ENCODE results near the gene COL27A1. TPM values are rescaled to one million over a fixed set of nuclear protein-coding genes. Genes with fewer than 3 reads are reported as not detected.

The COL27A1 gene
- total and polyA plus RNA-seq, 2 donors (not counting 3 experiments of a cell fraction or from before 2014, with no cell fraction given), result 14.7 to 49.1 TPM

DNA sequence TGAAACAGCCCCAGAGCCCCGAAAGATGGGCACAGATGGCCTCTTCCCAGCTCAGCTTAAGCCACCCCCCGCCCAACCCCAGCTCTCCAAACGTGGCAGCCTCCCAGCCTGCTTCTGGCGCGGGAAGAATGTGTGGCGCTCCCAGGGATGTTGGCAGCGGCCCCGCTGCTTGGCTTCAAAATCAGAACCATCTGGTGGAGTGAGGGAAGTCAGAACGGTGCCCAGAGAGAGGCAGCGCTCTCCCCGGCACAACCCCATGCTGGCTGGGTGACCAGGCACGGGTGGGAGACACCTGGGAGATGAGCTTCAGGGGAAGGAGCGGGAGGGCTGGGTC lies 94.9 kb downstream of the COL27A1 start:
- Histone ChIP-seq H3K27me3 (ENCODE audit: control insufficient read depth in 2 of 2, insufficient read depth in 2 of 2, low read length in 2 of 2) (no peaks in the 10 kb centered on the region), H3K27ac (ENCODE audit: insufficient read depth, low read depth, low read length) (no peak overlapping the region), H3K9me3 (replicated peaks; ENCODE audit: control insufficient read depth, insufficient read depth, low read length) (no peaks in the 10 kb centered on the region), H3K9me1 (replicated peaks; ENCODE audit: control insufficient read depth, extremely low read depth, insufficient read depth, low read length) (no peaks in the 10 kb centered on the region), H3K4me2 (ENCODE audit: insufficient read depth, low read length) (no peak overlapping the region), H3K36me3 (ENCODE audit: control insufficient read depth in 2 of 2, extremely low read depth in 1 of 2, insufficient read depth in 2 of 2, low read length in 2 of 2) (no peaks in the 10 kb centered on the region), H4K20me1 (replicated peaks; ENCODE audit: control insufficient read depth, extremely low read depth, insufficient read depth, low read length) (no peaks in the 10 kb centered on the region), H3K4me1 (ENCODE audit: control insufficient read depth, extremely low read depth, insufficient read depth, low read length) (no peaks in the 10 kb centered on the region), H3K4me3 (replicated peaks in 1 of 3; ENCODE audit: insufficient read depth in 1 of 3, low read depth in 1 of 3, low read length in 3 of 3) (no peak overlapping the region), H3K9ac (replicated peaks; ENCODE audit: extremely low read depth, insufficient read depth, low read length) (no peak overlapping the region), H2AFZ (ENCODE audit: low read depth, low read length) (no peak overlapping the region), H3K79me2 (ENCODE audit: control insufficient read depth, insufficient read depth, low read length) (no peaks in the 10 kb centered on the region)
- CTCF ChIA-PET, result no interaction called here
- dilution Hi-C loops (cut with MboI; ENCODE audit: extremely low pct_ligation_motif_present, low sequenced_read_pairs), result no loop called here
- TF ChIP-seq FOS (IDR thresholded peaks at IDR 0.05; ENCODE audit: borderline replicate concordance, insufficient read depth, low read length) (no peak), GATA2 (IDR thresholded peaks at IDR 0.05; ENCODE audit: insufficient read depth, insufficient read length, low read depth, low read length) (no peak), MYC (IDR thresholded peaks at IDR 0.05; ENCODE audit: low read depth, low read length) (no peak), POLR2A (IDR thresholded peaks at IDR 0.05; ENCODE audit: low read depth, low read length) (no peak), POLR2AphosphoS5 (IDR thresholded peaks at IDR 0.05; ENCODE audit: insufficient read depth, low read depth, low read length) (no peak), EZH2 (IDR thresholded peaks at IDR 0.05; ENCODE audit: borderline replicate concordance, low read depth, low read length, severe bottlenecking) (no peak), JUN (IDR thresholded peaks at IDR 0.05; ENCODE audit: borderline replicate concordance, insufficient read depth, insufficient read length, low read depth) (no peak)
- TF ChIP-seq, protein P1, sequence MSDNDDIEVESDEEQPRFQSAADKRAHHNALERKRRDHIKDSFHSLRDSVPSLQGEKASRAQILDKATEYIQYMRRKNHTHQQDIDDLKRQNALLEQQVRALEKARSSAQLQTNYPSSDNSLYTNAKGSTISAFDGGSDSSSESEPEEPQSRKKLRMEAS (IDR thresholded peaks at IDR 0.05; ENCODE audit: insufficient read depth, insufficient read length), result no peak
- TF ChIP-seq, protein P2, sequence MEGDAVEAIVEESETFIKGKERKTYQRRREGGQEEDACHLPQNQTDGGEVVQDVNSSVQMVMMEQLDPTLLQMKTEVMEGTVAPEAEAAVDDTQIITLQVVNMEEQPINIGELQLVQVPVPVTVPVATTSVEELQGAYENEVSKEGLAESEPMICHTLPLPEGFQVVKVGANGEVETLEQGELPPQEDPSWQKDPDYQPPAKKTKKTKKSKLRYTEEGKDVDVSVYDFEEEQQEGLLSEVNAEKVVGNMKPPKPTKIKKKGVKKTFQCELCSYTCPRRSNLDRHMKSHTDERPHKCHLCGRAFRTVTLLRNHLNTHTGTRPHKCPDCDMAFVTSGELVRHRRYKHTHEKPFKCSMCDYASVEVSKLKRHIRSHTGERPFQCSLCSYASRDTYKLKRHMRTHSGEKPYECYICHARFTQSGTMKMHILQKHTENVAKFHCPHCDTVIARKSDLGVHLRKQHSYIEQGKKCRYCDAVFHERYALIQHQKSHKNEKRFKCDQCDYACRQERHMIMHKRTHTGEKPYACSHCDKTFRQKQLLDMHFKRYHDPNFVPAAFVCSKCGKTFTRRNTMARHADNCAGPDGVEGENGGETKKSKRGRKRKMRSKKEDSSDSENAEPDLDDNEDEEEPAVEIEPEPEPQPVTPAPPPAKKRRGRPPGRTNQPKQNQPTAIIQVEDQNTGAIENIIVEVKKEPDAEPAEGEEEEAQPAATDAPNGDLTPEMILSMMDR (IDR thresholded peaks at IDR 0.05; ENCODE audit: extremely low read depth in 1 of 2, insufficient read depth in 1 of 2, low read depth in 1 of 2, low read length in 2 of 2), result no peak
- POLR2A ChIA-PET, result no interaction called here
- intact Hi-C loops (cut with micrococcal nuclease), result no loop called here
- BruUV-seq (replicated peaks), result no TSS peak
- DNase-seq (ENCODE audit: low read depth, low spot score) (no peak), FAIRE-seq (no peak)

All from endothelial cell of umbilical vein (primary cell).